HG02973 (cell line): Measurements from ENCODE around the gene P4HA2.

Experiments used
- ATAC-seq: cut with Tn5 transposase; IDR thresholded peaks from one replicate; pipeline ENCODE4 v1.9.1; 2021; ENCODE audit warnings: moderate library complexity; ENCODE audit not compliant: unreplicated experiment

The P4HA2 gene

DNA sequence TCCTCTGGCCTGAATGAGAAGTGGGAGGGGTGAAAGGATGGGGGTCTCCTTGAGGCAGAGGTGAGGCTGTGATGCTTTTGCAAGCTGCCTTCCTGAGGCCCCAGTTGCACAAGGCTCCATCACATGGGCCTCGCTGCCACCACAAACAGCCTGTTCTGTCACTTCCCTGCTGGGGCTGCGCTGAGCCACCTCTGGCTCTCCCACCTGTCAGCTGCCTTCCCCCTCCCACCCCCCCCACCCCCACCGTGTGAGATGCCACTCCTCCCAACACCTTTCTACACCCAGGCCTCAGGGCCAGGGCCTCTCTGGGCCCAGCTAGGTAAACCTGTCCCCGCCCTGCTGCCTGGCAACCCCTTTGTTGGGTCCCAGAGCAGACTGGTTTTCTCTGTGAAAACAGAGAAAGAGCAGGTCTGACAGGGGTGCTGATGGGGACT lies 25.4 kb upstream of the P4HA2 start:
- no peak for ATAC-seq

DNA sequence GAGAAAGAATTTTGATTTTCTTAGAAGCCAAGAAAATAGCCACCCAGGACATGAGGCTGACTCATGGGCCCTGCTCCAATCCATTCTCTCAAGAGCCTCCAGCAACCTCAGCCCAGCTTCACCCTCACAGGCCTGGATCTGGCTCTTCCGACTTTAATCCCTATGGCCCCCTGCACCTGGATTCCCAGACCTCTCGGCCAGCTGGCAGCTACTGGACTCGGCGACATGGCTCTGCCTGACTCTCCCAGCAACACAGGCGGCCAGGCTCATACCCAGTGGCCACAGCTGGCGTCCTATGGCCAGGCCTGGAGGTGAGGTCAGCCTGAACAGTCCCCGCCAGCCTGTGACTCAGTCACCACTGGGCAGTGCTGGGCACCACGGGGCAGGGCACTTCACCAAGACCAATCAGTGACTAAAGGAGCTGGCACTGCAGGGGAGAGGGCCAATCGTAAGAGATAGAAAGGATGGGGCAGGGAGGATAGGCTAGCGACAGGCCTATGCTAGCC lies 23.6 kb upstream of the P4HA2 start:
- no peak for ATAC-seq

DNA sequence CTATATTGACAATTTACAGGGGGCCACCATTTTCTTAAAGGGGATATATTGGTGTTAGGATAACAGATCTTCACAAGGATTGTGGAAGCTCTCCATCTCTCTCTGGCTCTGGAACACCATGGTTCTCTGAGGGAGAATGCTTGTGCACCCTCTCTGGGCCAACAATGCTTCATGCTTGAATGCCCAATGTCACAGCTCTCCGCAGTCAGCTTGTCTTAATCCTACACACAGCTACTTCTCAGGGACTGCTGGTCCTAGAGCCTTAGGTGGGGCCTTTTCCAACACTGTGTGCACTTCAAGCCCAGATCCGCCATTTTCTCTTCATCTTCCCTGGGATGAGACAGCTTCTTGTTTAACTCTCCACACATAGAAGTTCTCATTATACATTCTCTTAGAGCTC lies 22.9 kb upstream of the P4HA2 start:
- ATAC-seq, result no peak

DNA sequence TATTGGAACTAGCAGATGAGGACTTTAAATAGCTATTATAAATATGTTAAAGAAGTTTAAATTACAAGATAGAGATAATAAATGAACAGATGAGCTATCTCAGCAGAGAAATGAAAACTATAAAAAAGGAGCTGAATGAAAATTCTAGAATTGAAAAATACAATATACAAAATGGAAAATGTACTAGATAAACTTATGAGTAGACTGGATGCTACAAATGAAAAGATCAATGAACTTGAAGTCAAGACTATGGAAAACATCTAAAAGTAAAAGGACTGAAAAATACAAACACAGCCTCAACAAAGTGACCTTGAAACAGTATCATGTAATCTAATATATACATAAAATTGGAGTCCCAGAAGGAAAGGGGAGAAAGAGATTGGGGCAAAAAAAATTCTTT lies 19.2 kb upstream of the P4HA2 start:
- ATAC-seq, result no peak

DNA sequence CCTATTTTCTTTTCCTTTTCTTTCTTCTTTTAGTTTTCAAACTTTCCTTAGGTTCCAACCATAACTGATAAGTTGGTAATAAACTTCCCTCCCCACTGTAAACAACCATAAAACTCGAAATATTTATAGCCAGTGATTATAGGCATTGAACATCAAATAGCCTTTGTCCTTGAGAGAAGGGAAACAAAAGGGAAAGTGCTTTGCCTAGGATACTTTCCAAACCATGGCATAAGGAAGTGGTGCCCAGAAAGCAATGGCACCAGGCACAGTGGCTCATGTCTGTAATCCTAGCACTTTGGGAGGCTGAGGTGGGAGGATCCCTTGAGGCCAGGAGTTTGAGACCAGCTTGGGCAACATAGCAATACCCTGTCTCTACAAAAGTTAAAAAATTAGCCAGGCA lies 17.9 kb upstream of the P4HA2 start:
- no peak for ATAC-seq

DNA sequence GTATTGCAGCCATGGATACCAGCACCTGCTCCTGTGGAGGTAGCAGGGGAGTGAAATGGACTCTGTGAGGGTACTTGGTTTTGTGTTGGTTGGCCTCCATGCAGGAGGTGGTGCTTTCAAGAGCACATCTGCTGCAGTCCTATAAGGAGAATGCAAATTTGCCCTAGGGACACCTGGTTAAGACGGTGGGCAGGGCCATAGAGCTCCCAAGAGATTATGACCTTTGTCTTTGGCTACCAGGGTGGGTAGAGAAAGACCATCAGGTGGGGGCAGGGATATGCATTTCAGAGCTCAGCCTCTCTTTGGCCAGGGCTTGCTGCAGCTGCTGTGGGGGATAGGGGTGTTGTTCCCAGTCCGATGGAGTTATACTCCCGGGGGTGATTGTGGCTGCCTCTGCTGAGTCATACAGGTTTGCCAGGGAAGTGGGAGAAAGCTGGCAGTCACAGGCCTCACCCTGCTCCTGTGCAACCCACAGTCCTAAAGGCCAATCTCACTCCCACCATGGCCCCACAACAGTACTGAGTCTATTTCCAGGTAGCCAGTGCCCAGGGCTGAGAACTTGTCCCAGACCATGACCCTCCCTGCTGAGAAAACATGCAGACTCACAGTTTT lies 15.8 kb upstream of the P4HA2 start:
- ATAC-seq, result no peak

DNA sequence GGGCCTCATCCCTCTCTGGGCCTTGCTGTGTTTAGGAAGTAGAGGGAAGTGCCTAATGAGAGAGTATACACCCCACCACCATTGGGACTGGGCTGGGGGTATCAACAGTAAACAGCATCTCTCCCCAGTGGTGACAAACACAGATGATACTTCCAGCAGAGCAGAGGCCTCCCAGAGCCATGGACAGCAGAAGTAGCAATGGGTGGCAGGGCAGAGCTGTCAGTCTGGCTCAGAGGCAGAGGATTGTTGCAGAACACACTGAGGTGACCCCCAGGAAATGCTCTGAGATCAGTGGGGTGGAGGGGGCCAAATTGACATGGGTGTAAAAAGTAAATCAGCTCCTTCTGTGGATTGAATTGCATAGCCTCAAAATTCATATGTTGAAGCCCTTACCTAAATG lies 12.1 kb upstream of the P4HA2 start:
- no peak for ATAC-seq

DNA sequence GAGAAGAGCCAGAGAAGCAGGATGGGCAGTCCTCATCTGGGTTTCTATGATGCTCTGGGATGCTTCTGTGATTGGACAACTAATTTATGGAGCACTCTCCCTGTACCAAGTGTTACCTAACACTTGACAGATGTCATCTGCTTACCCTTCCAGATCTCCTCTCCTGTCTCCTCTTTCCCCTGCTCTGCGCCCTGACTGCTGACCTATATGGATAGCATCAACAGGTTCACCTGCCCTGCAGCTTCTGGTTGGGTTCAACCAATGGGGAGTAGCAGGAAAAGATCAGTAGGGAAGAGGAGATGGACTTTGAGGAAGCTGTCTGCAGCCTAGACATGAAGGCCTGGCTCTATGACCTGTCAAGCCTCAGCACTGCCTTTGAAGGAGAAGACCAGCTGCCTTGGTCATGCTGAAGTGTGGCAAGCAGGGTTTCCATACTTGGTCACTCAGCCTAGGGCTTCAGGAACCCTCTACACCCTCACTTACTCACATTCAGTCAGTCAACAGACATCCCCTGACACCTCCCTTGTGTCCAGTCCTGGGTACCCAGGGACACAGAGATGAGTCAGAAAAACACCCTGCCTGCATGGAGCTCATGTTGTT lies 11.3 kb upstream of the P4HA2 start:
- ATAC-seq, result no peak

DNA sequence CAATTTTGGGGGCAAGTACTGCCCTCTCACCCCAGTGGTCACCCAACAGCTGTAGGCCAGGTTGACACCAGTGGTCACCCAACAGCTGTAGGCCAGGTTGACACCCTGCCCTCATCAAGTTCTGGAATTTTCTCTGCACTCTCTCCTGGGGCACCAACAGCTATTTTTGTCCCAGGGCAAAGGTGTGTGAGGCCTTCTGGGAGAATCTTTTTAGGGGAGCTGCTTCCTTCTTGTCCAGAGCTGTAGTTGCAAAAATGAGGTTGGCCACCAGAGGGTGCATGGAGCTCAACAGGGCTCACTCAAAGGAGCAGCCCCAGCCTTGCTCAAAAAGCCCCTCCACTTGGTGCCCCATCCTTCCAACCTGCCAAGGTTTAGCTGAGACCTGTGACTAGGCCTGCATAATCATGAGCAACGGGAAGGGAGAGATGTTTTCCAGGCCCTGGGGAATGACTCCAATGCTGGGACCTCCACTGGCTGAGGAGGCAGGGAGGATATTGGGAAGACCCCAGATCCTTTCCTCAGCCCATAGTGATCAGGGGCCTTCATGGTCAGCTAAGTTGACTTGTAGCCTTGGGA lies 10.6 kb upstream of the P4HA2 start:
- ATAC-seq, result peak; percentile 60

DNA sequence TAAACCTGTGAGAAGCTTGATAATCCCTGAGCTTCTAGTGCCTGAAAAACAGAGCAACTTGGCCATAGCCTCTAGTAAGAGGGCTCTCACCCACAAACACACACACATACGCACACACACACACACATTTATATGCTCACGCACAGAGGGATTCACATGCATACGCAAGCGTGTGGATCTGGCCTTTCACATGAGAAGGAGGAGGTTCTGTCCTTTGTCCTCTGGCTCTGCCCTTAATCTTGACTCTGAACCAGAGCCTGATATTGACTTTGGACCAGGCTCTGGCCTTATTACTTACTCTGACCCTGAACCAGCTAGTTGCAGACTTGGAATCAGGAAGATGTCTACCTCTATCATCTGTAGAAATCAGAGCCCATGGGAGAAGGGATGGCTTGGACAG lies 10.0 kb upstream of the P4HA2 start:
- ATAC-seq, result no peak

DNA sequence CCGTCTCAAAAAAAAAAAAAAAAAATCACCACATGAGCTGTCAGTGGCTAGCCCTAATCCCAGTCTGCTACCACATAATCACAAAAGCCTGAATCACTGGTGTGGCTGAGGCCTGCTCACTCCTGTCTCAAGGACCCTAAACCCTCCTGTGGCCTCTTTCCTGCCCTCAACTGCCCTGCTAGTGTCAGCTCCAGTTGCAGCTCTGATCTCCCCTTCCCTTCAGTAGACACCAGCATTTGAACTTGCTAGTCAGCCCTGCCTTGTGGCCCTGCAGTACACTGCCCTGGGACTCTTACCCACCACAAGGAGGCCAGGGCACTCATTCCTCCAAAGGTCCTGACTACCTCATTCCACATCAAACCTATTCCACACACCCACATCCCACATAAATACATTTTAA lies 9.5 kb upstream of the P4HA2 start:
- ATAC-seq, result no peak

DNA sequence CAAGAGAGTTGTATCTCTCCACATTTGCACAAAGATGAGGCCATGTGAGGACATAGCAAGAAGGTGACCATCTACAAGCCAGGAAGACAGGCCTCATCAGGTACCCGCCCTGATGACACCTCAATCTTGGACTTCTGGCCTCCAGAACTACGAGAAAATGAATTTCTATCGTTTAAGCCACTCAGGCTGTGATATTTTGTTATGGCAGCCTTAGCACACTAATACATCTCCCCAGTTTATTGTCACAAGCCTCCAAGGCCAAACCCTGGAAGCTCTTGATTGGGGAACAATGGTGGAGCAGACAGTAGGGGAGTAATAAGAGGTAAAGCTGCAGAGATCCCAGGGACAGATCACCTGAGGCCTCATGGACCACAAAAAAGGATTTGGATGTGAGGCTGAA lies 7.7 kb upstream of the P4HA2 start:
- no peak for ATAC-seq

DNA sequence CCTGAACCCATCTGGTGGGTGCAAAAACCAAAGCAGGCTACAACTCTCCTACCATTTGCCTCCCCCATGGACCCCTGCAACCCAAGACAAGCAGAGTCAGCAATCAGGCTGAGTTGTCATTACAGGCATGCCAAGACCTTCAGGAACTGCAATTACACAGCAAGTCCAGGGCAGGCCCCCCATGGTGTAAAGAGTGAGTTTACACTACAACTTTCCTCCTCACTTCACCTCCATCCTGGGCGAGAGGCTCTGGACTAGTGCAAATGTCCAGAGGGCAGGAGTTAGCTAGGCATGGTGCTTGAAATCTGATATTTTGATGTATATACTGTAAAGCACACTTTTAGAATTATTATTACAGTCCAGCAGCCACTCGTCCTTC lies 7.0 kb upstream of the P4HA2 start:
- ATAC-seq, result no peak

DNA sequence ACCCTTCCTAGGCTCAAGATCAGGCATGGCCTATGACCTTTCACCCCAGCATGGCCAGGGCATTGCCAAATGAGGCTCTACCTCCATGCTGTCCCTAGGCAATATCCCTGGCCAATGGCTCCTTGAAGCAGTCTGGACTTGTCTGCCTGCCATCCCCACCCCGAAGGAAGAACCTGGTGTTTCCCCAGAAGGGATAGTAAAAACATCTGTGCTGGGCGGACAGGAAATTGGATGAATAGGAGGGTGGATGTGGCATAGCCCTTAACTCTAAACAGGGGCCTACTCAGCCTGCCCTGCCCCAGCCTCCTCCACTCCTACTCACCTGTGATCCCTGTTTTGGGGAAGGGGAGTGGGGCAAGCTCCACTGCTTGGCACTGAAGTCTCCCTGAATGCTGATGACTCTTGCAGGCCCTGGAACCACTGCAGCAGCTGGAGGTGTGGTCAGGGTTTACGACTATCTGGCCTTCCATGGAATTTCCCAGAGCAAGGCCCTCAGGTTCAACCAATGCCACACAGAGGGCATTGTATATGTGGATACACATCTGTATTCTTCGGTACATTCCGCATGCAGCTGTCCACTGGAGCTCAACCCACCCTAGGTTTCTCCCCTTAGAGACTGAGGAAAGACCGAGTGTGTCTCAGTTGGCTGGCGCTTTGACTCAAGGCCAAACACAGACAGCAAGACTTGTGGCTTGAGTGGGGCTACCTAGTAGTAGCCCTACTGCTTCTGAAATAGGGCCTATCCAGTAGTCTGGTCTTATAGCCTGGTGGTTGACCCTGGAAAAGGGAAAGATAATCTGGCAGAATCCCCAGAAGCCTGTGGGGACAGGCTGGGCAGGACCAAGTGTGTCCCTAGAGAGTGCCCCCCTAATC lies 6.4 kb upstream of the P4HA2 start:
- ATAC-seq, result no peak

DNA sequence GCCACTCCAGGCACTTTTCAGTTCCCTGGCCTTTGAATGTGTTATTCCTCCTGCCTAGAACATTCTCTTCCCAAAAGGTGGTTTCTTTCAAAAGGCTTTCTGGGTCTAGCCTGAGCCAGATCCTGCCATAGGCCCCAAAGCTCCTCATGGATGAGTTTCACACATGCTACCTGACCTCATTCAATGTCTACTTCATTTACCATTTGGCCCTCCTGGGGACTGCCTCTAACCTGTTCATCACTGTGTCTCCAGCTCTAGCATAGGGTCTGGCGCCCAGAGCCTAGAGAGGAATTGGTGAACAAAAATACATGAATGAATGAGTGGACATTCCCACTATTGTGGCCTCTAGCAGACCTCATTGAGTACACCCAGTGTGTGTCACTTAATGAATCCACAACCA lies 5.4 kb upstream of the P4HA2 start:
- ATAC-seq, result no peak

DNA sequence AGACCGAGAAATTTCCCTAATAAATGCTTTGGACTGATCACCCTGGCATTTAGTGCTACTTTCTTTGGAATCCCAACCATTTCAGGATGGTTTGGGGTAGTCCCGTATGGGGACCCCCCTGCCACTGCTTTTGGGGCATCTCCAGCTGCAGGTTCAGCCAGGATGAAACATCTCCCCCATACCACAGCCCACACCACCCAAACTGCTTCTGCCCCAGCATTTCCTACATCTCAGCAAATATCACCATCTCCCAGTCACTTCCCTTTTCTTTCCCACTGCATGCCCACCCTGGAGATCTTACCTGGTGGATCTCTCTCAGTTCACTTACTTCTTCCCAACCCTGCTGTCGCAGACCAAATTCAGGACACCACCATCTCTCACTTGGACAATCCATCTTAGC lies 4.8 kb upstream of the P4HA2 start:
- ATAC-seq, result no peak

DNA sequence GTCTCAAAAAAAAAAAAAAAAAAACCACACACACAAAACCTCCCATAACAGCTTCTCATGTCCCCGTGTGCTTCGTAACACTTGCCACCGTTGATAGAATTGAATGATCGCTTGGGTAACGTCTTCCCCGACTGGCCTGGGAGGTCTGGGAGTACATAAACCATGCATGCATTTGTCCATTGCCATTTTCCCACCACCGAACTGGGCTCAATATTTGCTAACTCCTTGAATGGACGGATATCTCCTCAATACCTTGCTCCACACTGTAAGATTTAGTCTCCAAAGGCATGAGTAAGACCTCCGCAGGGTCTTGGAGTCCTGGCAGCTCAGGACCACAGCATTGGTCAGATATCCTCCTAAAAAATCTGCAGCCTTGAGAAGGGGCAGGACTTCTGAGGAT lies 3.2 kb upstream of the P4HA2 start:
- ATAC-seq, result no peak

DNA sequence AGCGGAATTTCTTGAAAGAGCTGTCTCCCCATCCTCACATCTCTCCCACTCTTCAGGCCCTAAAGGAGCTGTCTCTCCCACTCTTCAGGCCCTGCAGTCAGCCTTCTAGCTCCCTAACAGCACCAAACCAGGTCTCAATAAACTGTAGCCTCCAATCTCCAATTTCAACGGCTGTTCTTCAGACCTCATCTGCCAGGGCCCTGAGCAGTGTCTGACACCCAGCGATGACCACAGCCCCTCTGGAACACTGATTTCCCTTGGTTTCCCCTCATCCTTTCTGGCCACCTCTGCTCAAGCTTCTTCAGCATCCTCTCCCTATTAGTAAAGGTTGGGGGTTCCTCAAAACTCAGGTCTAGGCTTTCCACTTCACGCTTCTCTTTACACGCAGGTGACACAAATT lies 1.6 kb upstream of the P4HA2 start:
- ATAC-seq, result no peak

DNA sequence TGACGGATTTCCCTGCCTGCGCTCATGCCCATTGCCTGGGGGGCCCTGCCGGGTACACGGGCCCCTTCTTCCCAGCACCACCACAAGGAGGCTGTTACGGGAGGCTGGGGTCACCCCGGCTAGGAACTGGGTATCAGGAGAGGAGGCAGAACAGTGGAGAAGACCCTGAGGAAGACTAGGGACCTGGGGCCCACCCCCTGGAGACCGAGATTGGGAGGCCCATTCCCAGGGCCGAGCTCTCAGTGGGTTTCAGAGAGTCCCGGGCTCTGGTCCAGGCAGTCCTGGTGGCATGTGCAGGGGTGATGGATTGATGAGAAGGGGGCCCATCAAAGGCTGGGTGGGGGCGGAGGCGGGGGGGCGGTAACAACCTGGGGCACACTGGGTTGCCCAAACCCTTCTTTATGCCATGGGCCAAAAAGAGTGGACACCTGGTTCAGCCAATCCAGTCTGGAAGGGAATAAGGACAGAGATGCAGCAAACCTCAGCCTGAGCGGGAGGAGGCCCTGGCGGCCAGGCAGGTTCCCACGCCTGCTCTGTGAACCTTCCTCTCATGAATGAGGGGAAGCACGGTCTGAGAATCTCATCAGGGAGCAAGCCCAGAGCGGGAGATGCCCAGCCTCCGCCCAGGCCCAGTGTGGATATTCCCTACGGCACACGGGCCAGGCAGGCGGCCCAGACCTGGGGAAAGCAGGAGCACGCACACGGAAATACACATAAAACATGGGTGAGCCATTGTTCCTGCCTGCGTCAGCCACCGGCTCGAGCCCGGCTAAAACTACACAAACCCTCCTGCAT lies 785 bp upstream of the P4HA2 start:
- no peak for ATAC-seq

DNA sequence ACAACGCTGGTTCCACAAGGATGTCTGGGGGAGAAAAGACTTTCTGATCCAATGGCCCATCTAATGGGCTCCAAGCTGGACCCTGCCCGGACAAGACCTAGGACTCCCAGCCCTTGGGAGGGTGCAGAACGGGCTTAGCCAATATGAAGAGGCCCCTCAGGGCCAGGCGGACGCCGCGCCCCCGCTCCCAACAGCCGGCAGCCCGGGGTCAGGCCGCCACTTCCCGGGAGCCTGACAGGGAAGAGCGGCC lies 493 bp downstream of the P4HA2 start:
- no peak for ATAC-seq

DNA sequence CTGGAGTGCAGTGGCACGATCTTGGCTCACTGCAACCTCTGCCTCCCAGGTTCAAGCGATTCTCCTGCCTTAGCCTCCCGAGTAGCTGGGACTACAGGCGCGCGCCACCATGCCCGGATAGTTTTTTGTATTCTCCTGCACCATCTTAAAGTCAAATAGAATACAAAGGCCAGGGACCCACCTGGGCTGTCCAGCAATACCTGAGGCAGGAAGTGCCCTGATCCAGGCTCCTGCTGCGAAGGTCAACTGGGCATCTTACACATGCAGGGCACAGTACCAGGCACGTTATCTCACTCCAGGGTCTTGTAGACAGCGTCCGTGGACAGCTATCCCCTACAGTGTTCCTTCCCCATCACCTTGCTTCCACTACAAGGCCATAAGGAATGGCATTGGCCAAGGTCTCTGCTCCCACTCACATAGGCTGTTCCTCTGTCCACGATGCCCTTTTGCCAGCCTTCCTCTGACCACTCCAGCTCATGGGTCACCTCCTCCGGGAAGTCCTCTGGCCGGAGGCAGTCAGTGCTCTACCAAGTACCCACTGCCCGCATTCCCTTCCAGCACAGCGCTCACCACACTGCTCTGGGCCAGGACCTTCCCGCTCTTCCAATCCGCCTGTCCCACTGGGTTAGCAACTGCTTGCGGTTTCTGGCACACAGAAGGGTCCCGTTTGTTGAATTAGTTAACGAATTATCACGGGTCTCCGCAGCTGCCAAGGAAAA lies 978 bp downstream of the P4HA2 start:
- ATAC-seq, result no peak
